Motor neuron (in vitro differentiated cells): ENCODE data around the gene RMI2. TPM values are rescaled to one million over a fixed set of nuclear protein-coding genes. Genes with fewer than 3 reads are reported as not detected.

Experiments used
- ATAC-seq, 8 experiments: fragments of 200-7000 bp; cut with Tn5 transposase; replicated peaks in 6 of 8; 2 replicates each; pipeline ENCODE4 v1.8.0; 2021; ENCODE audit warnings: mild to moderate bottlenecking in 8 of 8, moderate library complexity in 8 of 8
- H3K27ac ChIP-seq, 2 donors: fragments of 250-450 bp; sonication (Bioruptor Pico); 2 replicates each; pipeline ENCODE4 v1.9.0; 2021; ENCODE audit warnings: antibody characterized with exemption in 2 of 2, mild to moderate bottlenecking in 2 of 2, moderate library complexity in 1 of 2
- H3K4me1 ChIP-seq, 2 donors: fragments of 250-450 bp; sonication (Bioruptor Pico); replicated peaks in 1 of 2; 2 replicates each; pipeline ENCODE4 v1.6.1; 2021; ENCODE audit warnings: antibody characterized with exemption in 2 of 2, mild to moderate bottlenecking in 2 of 2, moderate library complexity in 1 of 2
- H3K4me3 ChIP-seq, 5 donors: fragments of 250-450 bp; sonication (Bioruptor Pico); 2 replicates each; pipeline ENCODE4 v1.9.0; 2021; ENCODE audit warnings: antibody characterized with exemption in 5 of 5, mild to moderate bottlenecking in 5 of 5, moderate library complexity in 4 of 5
- WGBS, 10 experiments: fragments of 450-650 bp; shearing (Covaris generic); methylation state at CpG; one replicate each; pipeline ENCODE4 v1.0.0; 2022; 5-methylcytosine and 5-hydroxymethylcytosine counted together
- in situ Hi-C, 9 experiments: fragments of 400-800 bp; cut with MboI; loops; one replicate each; pipeline ENCODE4 v1.15.0; 2021; ENCODE audit warnings: low sequenced_read_pairs in 9 of 9, low pct_unique_long_range_greater_than_20kb in 2 of 9; ENCODE audit not compliant: unreplicated experiment in 9 of 9
- total RNA-seq, 8 experiments: library from RNA; unstranded; fragments of 300-600 nt; gene quantifications; 2 replicates each; pipeline versions ENCODE4 v1.2.3 to v1.2.4, GENCODE V29; 2022

Gene RMI2
- total RNA-seq, 8 experiments from 2014 or later = 1.6 to 22.7 (median 5.2) TPM

GRCh38 chr16:11303405-11304138, 41.7 kb upstream of the RMI2 start:
- Histone ChIP-seq H3K27ac (no peak overlapping the region), H3K4me1 (no peaks in the 10 kb centered on the region), H3K4me3 (no peak overlapping the region)
- WGBS, 10 experiments = 17 to 94% (median 76%) methylated on average over 2 to 11 of the region's 18 CpGs; no CpG with 5 or more reads in 1 of the 10 experiments
- in situ Hi-C loops = no loop called here
- peak in 2 of 8 experiments; percentile 46 to 83 for ATAC-seq

GRCh38 chr16:11306381-11306780, 38.9 kb upstream of the RMI2 start:
- Histone ChIP-seq H3K4me3 (no peak overlapping the region), H3K27ac (no peak overlapping the region), H3K4me1 (no peaks in the 10 kb centered on the region)
- peak in 1 of 8 experiments; percentile 50 for ATAC-seq
- in situ Hi-C loops = no loop called here
- 42 to 100% (median 89%) methylated on average over 1 to 7 of the region's 8 CpGs; no CpG with 5 or more reads in 2 of the 10 experiments for WGBS, 10 experiments

GRCh38 chr16:11306997-11307638, 38.1 kb upstream of the RMI2 start:
- Histone ChIP-seq H3K4me3 (no peak overlapping the region), H3K4me1 (no peaks in the 10 kb centered on the region), H3K27ac (no peak overlapping the region)
- 78 to 100% (median 93%) methylated on average over 2 to 6 of the region's 7 CpGs for WGBS, 10 experiments
- in situ Hi-C loops = no loop called here
- ATAC-seq = peak in 1 of 8 experiments; percentile 45

GRCh38 chr16:11307639-11308492, 37.4 kb upstream of the RMI2 start:
- Histone ChIP-seq H3K27ac (no peak overlapping the region), H3K4me1 (peaks cover 0 to 3% of the 10 kb centered on the region in 2 donors), H3K4me3 (no peak overlapping the region)
- in situ Hi-C loops = no loop called here
- WGBS, 10 experiments = 62 to 100% (median 91%) methylated on average over 2 to 11 of the region's 21 CpGs
- ATAC-seq = no peak

GRCh38 chr16:11308493-11309283, 36.6 kb upstream of the RMI2 start:
- Histone ChIP-seq H3K4me1 (peaks cover 0 to 9% of the 10 kb centered on the region in 2 donors), H3K27ac (no peak overlapping the region), H3K4me3 (no peak overlapping the region)
- in situ Hi-C loops = no loop called here
- ATAC-seq = peak in 3 of 8 experiments; percentile 12 to 43 (median 29)
- whole genome bisulfite sequencing, 10 experiments = 20 to 100% (median 66%) methylated on average over 1 to 7 of the region's 15 CpGs; no CpG with 5 or more reads in 5 of the 10 experiments

- no peak for ATAC-seq
- in situ Hi-C loops = no loop called here
- 58 to 100% (median 83%) methylated on average over 1 to 8 of the region's 9 CpGs; no CpG with 5 or more reads in 2 of the 10 experiments for WGBS, 10 experiments
Measured at GRCh38 chr16:11309895-11310633, 35.2 kb upstream of the RMI2 start.

GRCh38 chr16:11310634-11310977, 34.7 kb upstream of the RMI2 start:
- Histone ChIP-seq H3K4me3 (no peak overlapping the region), H3K4me1 (peaks cover 2 to 16% of the 10 kb centered on the region in 2 donors), H3K27ac (peak overlapping the region in 1 of 2 donors; percentile 21)
- in situ Hi-C loops = no loop called here
- 84 to 100% (median 100%) methylated on average over 1 to 3 of the region's 3 CpGs; no CpG with 5 or more reads in 4 of the 10 experiments for WGBS, 10 experiments
- no peak for ATAC-seq

More at GRCh38 chr16:11309895-11310633, 35.2 kb upstream of the RMI2 start:
- no peak overlapping the region for H3K4me3 ChIP-seq
- no peak overlapping the region for H3K27ac ChIP-seq
- H3K4me1 ChIP-seq = peaks cover 0 to 11% of the 10 kb centered on the region in 2 donors

- Histone ChIP-seq H3K4me3 (no peak overlapping the region), H3K4me1 (peaks cover 4 to 21% of the 10 kb centered on the region in 2 donors), H3K27ac (peak overlapping the region in 1 of 2 donors; percentile 21)
- no peak for ATAC-seq
- WGBS, 10 experiments = 29 to 97% (median 83%) methylated on average over 1 to 8 of the region's 10 CpGs; no CpG with 5 or more reads in 1 of the 10 experiments
- in situ Hi-C loops = no loop called here
Measured at GRCh38 chr16:11310997-11311561, 34.2 kb upstream of the RMI2 start.

- no peak overlapping the region for H3K27ac ChIP-seq
- in situ Hi-C loops = no loop called here
- WGBS, 10 experiments = 0 to 89% (median 70%) methylated on average over 1 to 3 of the region's 8 CpGs; no CpG with 5 or more reads in 4 of the 10 experiments
- H3K4me3 ChIP-seq = no peak overlapping the region
- peak in 7 of 8 experiments; percentile 22 to 74 (median 54) for ATAC-seq
- H3K4me1 ChIP-seq = peaks cover 4 to 24% of the 10 kb centered on the region in 2 donors
Measured at GRCh38 chr16:11312718-11313492, 32.4 kb upstream of the RMI2 start.

- no peak overlapping the region for H3K27ac ChIP-seq
- ATAC-seq = peak in 1 of 8 experiments; percentile 4
- in situ Hi-C loops = no loop called here
- 69 to 94% (median 81%) methylated on average over 1 to 4 of the region's 9 CpGs; no CpG with 5 or more reads in 4 of the 10 experiments for WGBS, 10 experiments
- H3K4me1 ChIP-seq = peaks cover 4 to 24% of the 10 kb centered on the region in 2 donors
- H3K4me3 ChIP-seq = no peak overlapping the region
Measured at GRCh38 chr16:11313493-11314308, 31.6 kb upstream of the RMI2 start.
